HG02763 (cell line): ENCODE measurements around the gene PRDX5.

Experiments used
- ATAC-seq: cut with Tn5 transposase; IDR thresholded peaks from one replicate; pipeline ENCODE4 v1.9.1; 2021; ENCODE audit warnings: mild to moderate bottlenecking, moderate library complexity; ENCODE audit not compliant: unreplicated experiment

The PRDX5 gene

GRCh38 chr11:64289002-64289564 is 28.8 kb upstream of the PRDX5 start:
- no peak for ATAC-seq

- ATAC-seq = no peak
Observed at GRCh38 chr11:64290352-64291261, 27.3 kb upstream of the PRDX5 start.

- ATAC-seq = no peak
Observed at GRCh38 chr11:64291262-64291751, 26.6 kb upstream of the PRDX5 start, which contains the start of gene KCNK4. KCNK4 (plus strand) TSS chr11:64291302; CDS start chr11:64293019, 1,717 bp downstream.

- ATAC-seq = no peak
Observed at GRCh38 chr11:64291752-64292459, 26.0 kb upstream of the PRDX5 start.

GRCh38 chr11:64292460-64293254 is 25.3 kb upstream of the PRDX5 start:
- no peak for ATAC-seq

GRCh38 chr11:64294774-64295173 is 23.1 kb upstream of the PRDX5 start:
- ATAC-seq = no peak

GRCh38 chr11:64295760-64296159 is 22.2 kb upstream of the PRDX5 start:
- ATAC-seq = no peak

- ATAC-seq = no peak
Observed at GRCh38 chr11:64296236-64296635, 21.7 kb upstream of the PRDX5 start.

GRCh38 chr11:64296830-64297698 is 20.9 kb upstream of the PRDX5 start:
- ATAC-seq = no peak

- ATAC-seq = no peak
Observed at GRCh38 chr11:64297699-64298358, 20.1 kb upstream of the PRDX5 start.

- no peak for ATAC-seq
Observed at GRCh38 chr11:64298966-64299846, 18.7 kb upstream of the PRDX5 start.

- no peak for ATAC-seq
Observed at GRCh38 chr11:64299847-64300648, 17.9 kb upstream of the PRDX5 start, which contains the start of gene CATSPERZ. CATSPERZ (plus strand) TSS chr11:64300358; CDS start chr11:64300411, 53 bp downstream.

- no peak for ATAC-seq
Observed at GRCh38 chr11:64303109-64304031, 14.6 kb upstream of the PRDX5 start.

GRCh38 chr11:64304032-64304315 is 13.9 kb upstream of the PRDX5 start:
- ATAC-seq = no peak

GRCh38 chr11:64304316-64305072 is 13.4 kb upstream of the PRDX5 start:
- ATAC-seq = peak; percentile 15
